Astrocyte (in vitro differentiated cells and primary cell): ENCODE results near the gene ABCC1. TPM values are rescaled to one million over a fixed set of nuclear protein-coding genes. Genes with fewer than 3 reads are reported as not detected.

ENCODE experiments used
- DNase-seq: peaks from one replicate; pipeline ENCODE4 v3.0.0-alpha.2; 2010; ENCODE audit warnings: low read depth
- FAIRE-seq: peaks from 2 replicates; lab custom pipeline; 2011; peaks lifted over from hg19 to GRCh38; lab: Jason Lieb, UNC
- H2AFZ ChIP-seq: 2 replicates; pipeline ENCODE4 v1.6.0; 2012; ENCODE audit warnings: low read depth, low read length, inconsistent platforms
- H3K27ac ChIP-seq: 2 replicates; pipeline ENCODE4 v1.5.1; 2011; ENCODE audit warnings: low read depth, low read length, inconsistent platforms
- H3K27me3 ChIP-seq: 2 replicates; pipeline ENCODE4 v1.6.0; 2011; ENCODE audit warnings: low read length, inconsistent platforms; ENCODE audit not compliant: insufficient read depth
- H3K36me3 ChIP-seq: 2 replicates; pipeline ENCODE4 v1.5.1; 2011; ENCODE audit warnings: low read length, inconsistent platforms; ENCODE audit not compliant: insufficient read depth
- H3K4me1 ChIP-seq: 2 replicates; pipeline ENCODE4 v1.5.1; 2011; ENCODE audit warnings: low read length, inconsistent platforms; ENCODE audit not compliant: insufficient read depth
- H3K4me2 ChIP-seq: 2 replicates; pipeline ENCODE4 v1.6.0; 2012; ENCODE audit warnings: low read length, inconsistent platforms
- H3K4me3 ChIP-seq: 2 replicates; pipeline ENCODE4 v1.5.1; 2011; ENCODE audit warnings: low read depth, mild to moderate bottlenecking, low read length, inconsistent platforms; ENCODE audit not compliant: insufficient read depth
- H3K79me2 ChIP-seq: 2 replicates; pipeline ENCODE4 v1.6.0; 2012; ENCODE audit warnings: mild to moderate bottlenecking, low read length, inconsistent platforms; ENCODE audit not compliant: insufficient read depth
- H3K9ac ChIP-seq: 2 replicates; pipeline ENCODE4 v1.6.0; 2012; ENCODE audit warnings: mild to moderate bottlenecking, low read length, inconsistent platforms
- H3K9me3 ChIP-seq: 2 replicates; pipeline ENCODE4 v1.5.1; 2012; ENCODE audit warnings: low read depth, mild to moderate bottlenecking, low read length, inconsistent platforms; ENCODE audit not compliant: insufficient read depth
- H4K20me1 ChIP-seq: 2 replicates; pipeline ENCODE4 v1.6.0; 2012; ENCODE audit warnings: low read length, inconsistent platforms; ENCODE audit not compliant: insufficient read depth
- H3K27ac Mint-ChIP-seq: one replicate; pipeline ENCODE4 v1.8.0; 2021; ENCODE audit warnings: mild to moderate bottlenecking, mixed read lengths; ENCODE audit not compliant: unreplicated experiment
- H3K27me3 Mint-ChIP-seq: one replicate; pipeline ENCODE4 v1.8.0; 2021; ENCODE audit warnings: low read depth, mixed read lengths; ENCODE audit not compliant: unreplicated experiment
- H3K36me3 Mint-ChIP-seq: one replicate; pipeline ENCODE4 v1.8.0; 2021; ENCODE audit warnings: low read depth, mixed read lengths; ENCODE audit not compliant: unreplicated experiment
- H3K4me1 Mint-ChIP-seq: one replicate; pipeline ENCODE4 v1.8.0; 2021; ENCODE audit warnings: low read depth, mixed read lengths; ENCODE audit not compliant: unreplicated experiment
- H3K4me3 Mint-ChIP-seq: one replicate; pipeline ENCODE4 v1.8.0; 2021; ENCODE audit warnings: mild to moderate bottlenecking, moderate library complexity, mixed read lengths; ENCODE audit not compliant: unreplicated experiment
- H3K9me3 Mint-ChIP-seq: one replicate; pipeline ENCODE4 v1.8.0; 2021; ENCODE audit warnings: mild to moderate bottlenecking, mixed read lengths; ENCODE audit not compliant: unreplicated experiment
- CTCF ChIP-seq: IDR thresholded peaks from 2 replicates; pipeline ENCODE4 v1.5.1; 2011; ENCODE audit warnings: low read depth, mild to moderate bottlenecking, inconsistent platforms, low read length, moderate library complexity; ENCODE audit not compliant: insufficient read depth
- EZH2 ChIP-seq: IDR thresholded peaks from 2 replicates; pipeline ENCODE4 v1.6.1; 2012; ENCODE audit warnings: mild to moderate bottlenecking, low read length, inconsistent platforms; ENCODE audit not compliant: insufficient read depth
- total RNA-seq: library from RNA; stranded (reverse); gene quantifications from 2 replicates; pipeline ENCODE4 v1.2.1, GENCODE V29; 2021

Gene ABCC1
- total RNA-seq, 1 donor from 2014 or later, result 42.1 TPM

GRCh38 chr16:16083421-16084156 is 134.2 kb downstream of the ABCC1 start:
- Histone ChIP-seq H3K4me3 (no peak overlapping the region), H3K4me1 (no peaks in the 10 kb centered on the region), H2AFZ (no peak overlapping the region), H3K4me2 (no peak overlapping the region), H3K27ac (no peak overlapping the region), H4K20me1 (no peaks in the 10 kb centered on the region), H3K79me2 (no peaks in the 10 kb centered on the region), H3K27me3 (no peaks in the 10 kb centered on the region), H3K9ac (no peak overlapping the region), H3K36me3 (peaks cover 20% of the 10 kb centered on the region), H3K9me3 (peaks cover 9% of the 10 kb centered on the region)
- no peaks in the 10 kb centered on the region for H3K27me3 Mint-ChIP-seq
- FAIRE-seq (no peak), DNase-seq (no peak)
- peaks cover 1% of the 10 kb centered on the region for H3K4me1 Mint-ChIP-seq
- peaks cover 39% of the 10 kb centered on the region for H3K36me3 Mint-ChIP-seq
- H3K4me3 Mint-ChIP-seq, result no peak overlapping the region
- H3K9me3 Mint-ChIP-seq, result peaks cover 3% of the 10 kb centered on the region
- no peak overlapping the region for H3K27ac Mint-ChIP-seq
- TF ChIP-seq CTCF, result no peak
- TF ChIP-seq EZH2, result no peak

GRCh38 chr16:16084874-16085273 is 135.5 kb downstream of the ABCC1 start:
- no peak overlapping the region for H3K27ac Mint-ChIP-seq
- peaks cover 1% of the 10 kb centered on the region for H3K4me1 Mint-ChIP-seq
- Histone ChIP-seq H3K9ac (no peak overlapping the region), H3K4me1 (no peaks in the 10 kb centered on the region), H2AFZ (no peak overlapping the region), H3K4me2 (no peak overlapping the region), H4K20me1 (no peaks in the 10 kb centered on the region), H3K27me3 (no peaks in the 10 kb centered on the region), H3K27ac (no peak overlapping the region), H3K9me3 (peaks cover 9% of the 10 kb centered on the region), H3K79me2 (no peaks in the 10 kb centered on the region), H3K4me3 (no peak overlapping the region), H3K36me3 (peaks cover 18% of the 10 kb centered on the region)
- H3K36me3 Mint-ChIP-seq, result peaks cover 39% of the 10 kb centered on the region
- DNase-seq (no peak), FAIRE-seq (no peak)
- H3K9me3 Mint-ChIP-seq, result peaks cover 3% of the 10 kb centered on the region
- no peak overlapping the region for H3K4me3 Mint-ChIP-seq
- TF ChIP-seq EZH2 (no peak), CTCF (no peak)
- no peaks in the 10 kb centered on the region for H3K27me3 Mint-ChIP-seq
